GM03348 (cell line): ENCODE results near the gene RAD51B.
A peak's percentile ranks its signal among the peaks of the same experiment; 100 is the strongest.
"Not testable (repeated sequence)": the region's sequence is repeated elsewhere in the genome, so short reads cannot be mapped to it uniquely, and the experiment has no call there.

ENCODE experiments used
- DNase-seq: peaks from one replicate; pipeline ENCODE4 v3.0.0; 2012; ENCODE audit warnings: low spot score

RAD51B gene

GRCh38 chr14:68281497-68281896, 461.9 kb downstream of the RAD51B start:
- DNase-seq = no peak

GRCh38 chr14:68282479-68283377, 463.1 kb downstream of the RAD51B start:
- no peak for DNase-seq

GRCh38 chr14:68283378-68284123, 464.0 kb downstream of the RAD51B start:
- no peak for DNase-seq

- peak; percentile 47 for DNase-seq
These were observed 464.8 kb downstream of the RAD51B start for GRCh38 chr14:68284333-68284732.

- no peak for DNase-seq
These were observed 465.3 kb downstream of the RAD51B start for GRCh38 chr14:68284834-68285233.

GRCh38 chr14:68285421-68286179, 466.0 kb downstream of the RAD51B start:
- peak; percentile 63 for DNase-seq

- no peak for DNase-seq
These were observed 467.1 kb downstream of the RAD51B start for GRCh38 chr14:68286667-68287066.

- DNase-seq = not testable (repeated sequence)
These were observed 469.9 kb downstream of the RAD51B start for GRCh38 chr14:68289452-68289851.

GRCh38 chr14:68291820-68292219, 472.2 kb downstream of the RAD51B start:
- DNase-seq = no peak

- no peak for DNase-seq
These were observed 473.0 kb downstream of the RAD51B start for GRCh38 chr14:68292441-68293215.

- DNase-seq = no peak
These were observed 473.8 kb downstream of the RAD51B start for GRCh38 chr14:68293404-68293803.

- DNase-seq = no peak
These were observed 475.8 kb downstream of the RAD51B start for GRCh38 chr14:68295316-68295816.

- DNase-seq = no peak
These were observed 477.5 kb downstream of the RAD51B start for GRCh38 chr14:68297039-68297438.

- peak; percentile 29 for DNase-seq
These were observed 478.4 kb downstream of the RAD51B start for GRCh38 chr14:68297876-68298468.

- no peak for DNase-seq
These were observed 481.0 kb downstream of the RAD51B start for GRCh38 chr14:68300608-68301007.

GRCh38 chr14:68301219-68301618, 481.6 kb downstream of the RAD51B start:
- no peak for DNase-seq

- DNase-seq = not testable (repeated sequence)
These were observed 483.4 kb downstream of the RAD51B start for GRCh38 chr14:68302938-68303337.

- DNase-seq = no peak
These were observed 486.2 kb downstream of the RAD51B start for GRCh38 chr14:68305738-68306137.

- DNase-seq = no peak
These were observed 486.8 kb downstream of the RAD51B start for GRCh38 chr14:68306265-68306933.
